GM23248 (cell line): ENCODE results near the gene PDE10A.

Source experiments
- EZH2 ChIP-seq: fragments of 200-600 bp; sonication (generic); IDR thresholded peaks from 2 replicates; pipeline ENCODE4 v1.6.1; 2018; ENCODE audit warnings: antibody characterized with exemption, mild to moderate bottlenecking; ENCODE audit not compliant: insufficient read depth, poor library complexity, severe bottlenecking
- EZH2phosphoT487 ChIP-seq: fragments of 200-600 bp; sonication (generic); IDR thresholded peaks from 2 replicates; pipeline ENCODE4 v1.6.1; 2018; ENCODE audit warnings: antibody characterized with exemption, moderate library complexity, mild to moderate bottlenecking, low read depth; ENCODE audit not compliant: insufficient read depth

GRCh38 chr6:165626711-165627110, 36.3 kb downstream of the PDE10A start:
- TF ChIP-seq EZH2phosphoT487 (no peak), EZH2 (no peak)
